CD14-positive monocyte (primary cell): Measurements from ENCODE around the gene EPB41. TPM values are rescaled to one million over a fixed set of nuclear protein-coding genes. Genes with fewer than 3 reads are reported as not detected.

ENCODE experiments used
- DNase-seq, 3 donors: peaks; one replicate each; pipeline ENCODE4 v3.0.0-alpha.2; 2011 to 2022
- H2AFZ ChIP-seq: 2 replicates; pipeline ENCODE4 v1.6.0; 2012; ENCODE audit warnings: mild to moderate bottlenecking, low read depth, low read length, inconsistent platforms; ENCODE audit not compliant: insufficient read depth, poor library complexity, severe bottlenecking
- H3K27ac ChIP-seq, 2 donors: 1 replicate in 1 of 2; 2 replicates in 1 of 2; pipeline ENCODE4 v1.5.1; 2012 to 2013; ENCODE audit warnings: low read length in 2 of 2, control low read depth in 1 of 2, inconsistent platforms in 1 of 2, low read depth in 1 of 2, mild to moderate bottlenecking in 1 of 2
- H3K27me3 ChIP-seq, 2 donors: one replicate each; pipeline versions ENCODE4 v1.6.0 to v1.6.1; 2011 to 2013; ENCODE audit warnings: low read length in 2 of 2; ENCODE audit not compliant: control insufficient read depth in 2 of 2, insufficient read depth in 2 of 2
- H3K36me3 ChIP-seq, 2 donors: replicated peaks in 1 of 2; 1 replicate in 1 of 2; 2 replicates in 1 of 2; pipeline versions ENCODE4 v1.5.1 to v1.6.1; 2012 to 2013; ENCODE audit warnings: low read length in 2 of 2, control low read depth in 1 of 2, inconsistent platforms in 1 of 2, mild to moderate bottlenecking in 1 of 2; ENCODE audit not compliant: insufficient read depth in 2 of 2, control insufficient read depth in 1 of 2
- H3K4me1 ChIP-seq, 2 donors: 1 replicate in 1 of 2; 2 replicates in 1 of 2; pipeline versions ENCODE4 v1.5.1 to v1.6.1; 2012 to 2013; ENCODE audit warnings: low read length in 2 of 2, control low read depth in 1 of 2, inconsistent platforms in 1 of 2, mild to moderate bottlenecking in 1 of 2, moderate library complexity in 1 of 2; ENCODE audit not compliant: insufficient read depth in 2 of 2, control insufficient read depth in 1 of 2
- H3K4me2 ChIP-seq: replicated peaks from 2 replicates; pipeline ENCODE3; 2012; ENCODE audit warnings: low read length, moderate library complexity, mild to moderate bottlenecking; ENCODE audit not compliant: poor library complexity, severe bottlenecking; ENCODE audit errors: extremely low read depth
- H3K4me3 ChIP-seq, 3 experiments: fragments of 200-600 bp in 1 of 3; sonication (generic) in 1 of 3; replicated peaks in 1 of 3; 1 replicate in 2 of 3; 2 replicates in 1 of 3; pipeline ENCODE4 v1.5.1; 2011 to 2013; ENCODE audit warnings: low read length in 3 of 3, mild to moderate bottlenecking in 3 of 3, control low read depth in 2 of 3, low read depth in 2 of 3, inconsistent platforms in 1 of 3, moderate library complexity in 1 of 3
- H3K79me2 ChIP-seq: 2 replicates; pipeline ENCODE4 v1.6.0; 2012; ENCODE audit warnings: mild to moderate bottlenecking, control low read depth, inconsistent platforms, low read length, moderate library complexity; ENCODE audit not compliant: insufficient read depth
- H3K9ac ChIP-seq: 2 replicates; pipeline ENCODE4 v1.6.0; 2017; ENCODE audit warnings: low read length, mild to moderate bottlenecking; ENCODE audit not compliant: insufficient read depth, poor library complexity, severe bottlenecking
- H3K9me3 ChIP-seq, 2 donors: replicated peaks in 1 of 2; 1 replicate in 1 of 2; 2 replicates in 1 of 2; pipeline versions ENCODE4 v1.5.1 to v1.6.1; 2012 to 2013; ENCODE audit warnings: low read length in 2 of 2, control low read depth in 1 of 2; ENCODE audit not compliant: control insufficient read depth in 1 of 2, insufficient read depth in 1 of 2
- H4K20me1 ChIP-seq: 2 replicates; pipeline ENCODE4 v1.6.0; 2012; ENCODE audit warnings: mild to moderate bottlenecking, low read length, control low read depth, moderate library complexity; ENCODE audit not compliant: insufficient read depth
- H3K27ac Mint-ChIP-seq, 7 donors: one replicate each; pipeline ENCODE4 v1.8.0; 2020; ENCODE audit warnings: mild to moderate bottlenecking in 7 of 7, mixed read lengths in 7 of 7, moderate library complexity in 6 of 7, inconsistent platforms in 2 of 7
- H3K27me3 Mint-ChIP-seq, 3 donors: one replicate each; pipeline ENCODE4 v1.8.0; 2021 to 2022; ENCODE audit warnings: low read depth in 3 of 3, mild to moderate bottlenecking in 3 of 3, mixed read lengths in 3 of 3, moderate library complexity in 3 of 3, inconsistent platforms in 1 of 3
- H3K36me3 Mint-ChIP-seq, 2 donors: one replicate each; pipeline ENCODE4 v1.8.0; 2020; ENCODE audit warnings: mixed read lengths in 2 of 2, inconsistent platforms in 1 of 2, mild to moderate bottlenecking in 1 of 2
- H3K4me1 Mint-ChIP-seq: one replicate; pipeline ENCODE4 v1.8.0; 2020; ENCODE audit warnings: mild to moderate bottlenecking, mixed read lengths
- H3K4me3 Mint-ChIP-seq, 2 donors: one replicate each; pipeline ENCODE4 v1.8.0; 2020; ENCODE audit warnings: mild to moderate bottlenecking in 2 of 2, mixed read lengths in 2 of 2, moderate library complexity in 1 of 2
- H3K9me3 Mint-ChIP-seq, 7 donors: one replicate each; pipeline ENCODE4 v1.8.0; 2020 to 2022; ENCODE audit warnings: mixed read lengths in 7 of 7, mild to moderate bottlenecking in 6 of 7, moderate library complexity in 6 of 7, inconsistent platforms in 2 of 7
- WGBS: methylation state at CpG from one replicate; pipeline ENCODE4 v1.1.5; 2013; ENCODE audit warnings: missing lambda C conversion rate; ENCODE audit not compliant: insufficient coverage; 5-methylcytosine and 5-hydroxymethylcytosine counted together
- intact Hi-C, 2 donors: fragments of 100-400 bp; cut with micrococcal nuclease; formaldehyde crosslinking; loops; one replicate each; pipeline versions ENCODE4 v1.15.0 to v1.15.1; 2023
- polyA plus RNA-seq, 3 donors: library from polyadenylated mRNA; depleted of rRNA in 1 of 3; unstranded in 2 of 3; stranded (reverse) in 1 of 3; fragments of 300-500 nt in 2 of 3; fragments of >200 nt in 1 of 3; fragmentation: Illumina TruSeq in 2 of 3; gene quantifications; 1 replicate in 2 of 3; 2 replicates in 1 of 3; pipeline ENCODE4 v1.2.3, GENCODE V29; 2012 to 2021
- TF ChIP-seq, protein P1 (sequence below): fragments of 200-600 bp; IDR thresholded peaks from one replicate; pipeline ENCODE4 v1.8.0; 2022; ENCODE audit warnings: antibody characterized with exemption, mild to moderate bottlenecking

Gene EPB41
- polyA plus RNA-seq, 3 donors, result 11.3 to 19.4 (median 18.9) TPM

DNA sequence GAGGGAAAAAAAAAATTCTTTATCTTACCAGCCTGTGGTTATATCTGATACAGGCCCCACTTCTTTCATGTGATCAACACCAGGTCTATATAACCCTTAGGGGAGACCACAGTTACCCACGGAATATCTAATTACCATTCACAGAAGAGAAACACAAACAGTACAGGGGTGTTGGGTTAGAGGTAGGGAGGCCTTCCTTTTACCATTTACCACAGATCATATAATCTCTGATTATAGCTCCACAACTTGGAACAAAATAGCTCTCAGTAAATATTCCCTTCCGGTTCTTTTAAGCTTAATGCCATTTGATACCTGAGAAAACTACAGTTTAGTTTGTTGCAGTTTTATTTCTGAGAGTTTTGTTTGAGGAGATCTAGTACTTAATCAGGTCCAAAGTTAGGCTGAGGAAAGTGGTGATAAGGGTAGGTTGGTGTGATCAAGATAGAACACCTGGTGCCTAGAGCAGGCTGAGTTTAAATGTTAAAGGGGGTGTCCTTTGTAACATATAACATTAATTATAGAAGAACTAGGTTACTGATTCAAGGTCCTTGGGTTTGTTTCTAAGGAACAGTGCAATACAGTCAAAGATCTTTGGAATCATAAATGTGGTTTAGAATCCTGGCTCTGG lies 14.1 kb downstream of the EPB41 start:
- H3K27me3 ChIP-seq, result no peaks in the 10 kb centered on the region
- peaks cover 81% of the 10 kb centered on the region for H3K79me2 ChIP-seq
- H4K20me1 ChIP-seq, result no peaks in the 10 kb centered on the region
- no peaks in the 10 kb centered on the region for H3K9me3 ChIP-seq
- no CpG with 5 or more reads among the region's 2 CpGs for WGBS
- peak overlapping the region; percentile 29 for H2AFZ ChIP-seq
- peaks cover 39% of the 10 kb centered on the region for H3K4me1 Mint-ChIP-seq
- no peak overlapping the region for H3K9ac ChIP-seq
- intact Hi-C loops, result no loop called here
- DNase-seq, result no peak
- no peak overlapping the region for H3K4me3 Mint-ChIP-seq
- H3K4me1 ChIP-seq, result peaks cover 33 to 36% of the 10 kb centered on the region in 2 donors
- TF ChIP-seq, protein P1, sequence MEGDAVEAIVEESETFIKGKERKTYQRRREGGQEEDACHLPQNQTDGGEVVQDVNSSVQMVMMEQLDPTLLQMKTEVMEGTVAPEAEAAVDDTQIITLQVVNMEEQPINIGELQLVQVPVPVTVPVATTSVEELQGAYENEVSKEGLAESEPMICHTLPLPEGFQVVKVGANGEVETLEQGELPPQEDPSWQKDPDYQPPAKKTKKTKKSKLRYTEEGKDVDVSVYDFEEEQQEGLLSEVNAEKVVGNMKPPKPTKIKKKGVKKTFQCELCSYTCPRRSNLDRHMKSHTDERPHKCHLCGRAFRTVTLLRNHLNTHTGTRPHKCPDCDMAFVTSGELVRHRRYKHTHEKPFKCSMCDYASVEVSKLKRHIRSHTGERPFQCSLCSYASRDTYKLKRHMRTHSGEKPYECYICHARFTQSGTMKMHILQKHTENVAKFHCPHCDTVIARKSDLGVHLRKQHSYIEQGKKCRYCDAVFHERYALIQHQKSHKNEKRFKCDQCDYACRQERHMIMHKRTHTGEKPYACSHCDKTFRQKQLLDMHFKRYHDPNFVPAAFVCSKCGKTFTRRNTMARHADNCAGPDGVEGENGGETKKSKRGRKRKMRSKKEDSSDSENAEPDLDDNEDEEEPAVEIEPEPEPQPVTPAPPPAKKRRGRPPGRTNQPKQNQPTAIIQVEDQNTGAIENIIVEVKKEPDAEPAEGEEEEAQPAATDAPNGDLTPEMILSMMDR, result no peak
- H3K27ac ChIP-seq, result peak overlapping the region in 1 of 2 donors; percentile 76
- peak overlapping the region; percentile 70 for H3K4me2 ChIP-seq
- H3K4me3 ChIP-seq, result peak overlapping the region in 1 of 3 experiments; percentile 67
- H3K27me3 Mint-ChIP-seq, result no peaks in the 10 kb centered on the region
- peaks cover 0 to 3% of the 10 kb centered on the region in 2 donors for H3K36me3 Mint-ChIP-seq
- H3K36me3 ChIP-seq, result no peaks in the 10 kb centered on the region
- peak overlapping the region; percentile 84 to 91 (median 88) for H3K27ac Mint-ChIP-seq
- H3K9me3 Mint-ChIP-seq, result no peaks in the 10 kb centered on the region

DNA sequence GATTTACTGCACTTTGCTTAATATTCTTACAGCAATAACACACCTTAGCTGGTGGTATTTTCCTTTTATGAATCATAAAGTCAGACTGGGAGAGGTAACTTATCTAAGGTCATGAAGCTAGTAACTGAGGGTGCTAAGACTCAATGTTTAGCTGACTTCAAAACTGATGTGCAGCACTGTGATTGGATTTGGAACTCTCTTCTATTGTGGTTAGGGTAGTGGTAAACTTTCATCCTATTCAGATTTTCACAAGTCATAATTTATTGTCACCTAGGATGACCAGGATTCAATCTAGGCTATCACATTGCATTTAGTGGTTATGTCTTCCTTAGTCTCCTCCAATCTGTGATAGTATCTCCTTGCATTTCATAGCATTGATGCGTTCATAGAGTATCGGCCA lies 18.9 kb downstream of the EPB41 start:
- intact Hi-C loops, result no loop called here
- Histone ChIP-seq H3K4me1 (peaks cover 7 to 10% of the 10 kb centered on the region in 2 donors), H3K9ac (no peak overlapping the region), H3K9me3 (no peaks in the 10 kb centered on the region), H3K4me2 (no peak overlapping the region), H3K4me3 (no peak overlapping the region), H4K20me1 (peaks cover 12% of the 10 kb centered on the region), H3K27me3 (no peaks in the 10 kb centered on the region), H3K36me3 (no peaks in the 10 kb centered on the region), H2AFZ (no peak overlapping the region), H3K27ac (no peak overlapping the region), H3K79me2 (peaks cover 81% of the 10 kb centered on the region)
- Mint-ChIP-seq H3K27me3 (no peaks in the 10 kb centered on the region), H3K27ac (no peak overlapping the region), H3K4me3 (no peak overlapping the region), H3K9me3 (peaks cover 0 to 1% (median 0%) of the 10 kb centered on the region in 7 donors), H3K36me3 (peaks cover 3 to 15% of the 10 kb centered on the region in 2 donors), H3K4me1 (peaks cover 9% of the 10 kb centered on the region)
- WGBS, result no CpG with 5 or more reads among the region's 2 CpGs
- TF ChIP-seq, protein P1, result no peak
- DNase-seq, result no peak
